K562 (cell line): ENCODE results near the gene DCLK1. TPM values are rescaled to one million over a fixed set of nuclear protein-coding genes. Genes with fewer than 3 reads are reported as not detected.

Experiments
- ATAC-seq: fragments of 200-7000 bp; cut with Tn5 transposase; 3 replicates; pipeline ENCODE4 v1.9.1; 2020; ENCODE audit warnings: moderate library complexity
- BruUV-seq: library from RNA; stranded (reverse); fragments of 400-500 nt; replicated peaks from 2 replicates; lab custom pipeline; 2021; lab: Mats Ljungman, UMichigan
- CTCF ChIA-PET: fragments of 300-600 bp; formaldehyde crosslinking; extraction: SDS; loops from one replicate; lab custom pipeline; 2021; ENCODE audit warnings: low intra/inter-chr PET ratio; lab: Yijun Ruan, JAX
- POLR2A ChIA-PET: fragments of 300-600, 350-650 bp; sonication (Branson Sonifier 250); formaldehyde crosslinking; extraction: SDS; loops from one replicate; lab custom pipeline; 2021; ENCODE audit warnings: antibody characterized with exemption, inconsistent platforms; lab: Yijun Ruan, JAX
- DNase-seq, 4 experiments: peaks; one replicate each; pipeline versions ENCODE4 v3.0.0 to v3.0.0-alpha.2; 2011 to 2018; ENCODE audit warnings: low spot score in 3 of 4, mixed read lengths in 3 of 4; ENCODE audit errors: extremely low read depth in 1 of 4
- FAIRE-seq: peaks from 2 replicates; lab custom pipeline; 2011; peaks lifted over from hg19 to GRCh38; lab: Jason Lieb, UNC
- H2AFZ ChIP-seq: 2 replicates; pipeline ENCODE4 v1.6.0; 2011; ENCODE audit warnings: low read depth, low read length, control low read depth, inconsistent platforms
- H3K27ac ChIP-seq: fragments of 200-600 bp; 3 replicates; pipeline ENCODE4 v1.8.0; 2011; ENCODE audit warnings: low read depth, mild to moderate bottlenecking, control low read depth, inconsistent platforms, low read length, moderate library complexity, mixed read lengths; ENCODE audit errors: extremely low read depth
- H3K27me3 ChIP-seq, 2 experiments: fragments of 300-600 bp in 1 of 2; 2 replicates in 1 of 2; 3 replicates in 1 of 2; pipeline versions ENCODE4 v1.6.0 to v1.8.0; 2011; ENCODE audit warnings: inconsistent platforms in 2 of 2, low read length in 2 of 2, mild to moderate bottlenecking in 1 of 2, mixed read lengths in 1 of 2, moderate library complexity in 1 of 2; ENCODE audit not compliant: control insufficient read depth in 2 of 2, insufficient read depth in 2 of 2
- H3K36me3 ChIP-seq: fragments of 300-600 bp; 3 replicates; pipeline ENCODE4 v1.8.0; 2011; ENCODE audit warnings: mild to moderate bottlenecking, low read length, inconsistent platforms; ENCODE audit not compliant: control insufficient read depth, insufficient read depth
- H3K4me1 ChIP-seq, 2 experiments: fragments of 200-600 bp in 1 of 2; replicated peaks in 1 of 2; 2 replicates in 1 of 2; 3 replicates in 1 of 2; pipeline versions ENCODE4 v1.5.1 to v1.8.0; 2011; ENCODE audit warnings: inconsistent platforms in 2 of 2, low read length in 2 of 2, mild to moderate bottlenecking in 1 of 2, mixed read lengths in 1 of 2, moderate library complexity in 1 of 2; ENCODE audit not compliant: control insufficient read depth in 2 of 2, insufficient read depth in 2 of 2
- H3K4me2 ChIP-seq: 2 replicates; pipeline ENCODE4 v1.6.1; 2011; ENCODE audit warnings: low read length, control low read depth, inconsistent platforms, mixed read lengths; ENCODE audit not compliant: insufficient read depth
- H3K4me3 ChIP-seq: fragments of 200-600 bp; sonication (generic), shearing (Covaris generic); 2 replicates; pipeline ENCODE4 v1.5.1; 2016; ENCODE audit warnings: control low read depth, inconsistent platforms
- H3K79me2 ChIP-seq: fragments of 200-600 bp; 3 replicates; pipeline ENCODE4 v1.8.0; 2011; ENCODE audit warnings: low read length, inconsistent platforms; ENCODE audit not compliant: control insufficient read depth, insufficient read depth
- H3K9ac ChIP-seq, 2 experiments: 2 replicates each; pipeline versions ENCODE4 v1.6.0 to v1.6.1; 2011; ENCODE audit warnings: low read depth in 2 of 2, low read length in 2 of 2, control low read depth in 1 of 2, inconsistent platforms in 1 of 2, mild to moderate bottlenecking in 1 of 2, mixed read lengths in 1 of 2; ENCODE audit not compliant: insufficient read depth in 1 of 2
- H3K9me1 ChIP-seq: one replicate; pipeline ENCODE4 v1.6.0; 2011; ENCODE audit warnings: inconsistent platforms, mild to moderate bottlenecking, low read length, moderate library complexity; ENCODE audit not compliant: control insufficient read depth, insufficient read depth
- H3K9me3 ChIP-seq: replicated peaks from 2 replicates; pipeline ENCODE4 v1.5.1; 2011; ENCODE audit warnings: low read depth, low read length, inconsistent platforms; ENCODE audit not compliant: control insufficient read depth, insufficient read depth
- H4K20me1 ChIP-seq: replicated peaks from 2 replicates; pipeline ENCODE4 v1.6.1; 2011; ENCODE audit warnings: low read length, inconsistent platforms, mixed read lengths; ENCODE audit not compliant: control insufficient read depth, insufficient read depth
- BRCA1 ChIP-seq, 2 experiments: fragments of 450-650 bp in 1 of 2; sonication (generic) in 1 of 2; formaldehyde crosslinking in 1 of 2; IDR thresholded peaks; 2 replicates each; pipeline versions ENCODE4 v1.5.0 to v1.6.1; 2017 to 2020; ENCODE audit warnings: mild to moderate bottlenecking in 1 of 2, missing genetic modification reagents in 1 of 2
- CHD1 ChIP-seq: fragments of 200-600 bp; sonication (generic); IDR thresholded peaks from one replicate; pipeline ENCODE4 v1.6.1; 2012; ENCODE audit warnings: mild to moderate bottlenecking, moderate library complexity, low read length, inconsistent platforms
- DPF2 ChIP-seq: fragments of 450-650 bp; IDR thresholded peaks from 2 replicates; pipeline ENCODE4 v1.6.1; 2016
- GABPA ChIP-seq: fragments of 200-800 bp; sonication (Bioruptor generic); conservative IDR thresholded peaks from 2 replicates; pipeline ENCODE4 v1.6.1; 2016; ENCODE audit warnings: low read depth, missing genetic modification characterization, missing compliant biosample characterization
- MECOM ChIP-seq: fragments of 250-450 bp; sonication (Bioruptor Pico); IDR thresholded peaks from 2 replicates; pipeline ENCODE4 v1.8.0; 2022; ENCODE audit warnings: inconsistent platforms
- NFATC3 ChIP-seq: fragments of 450-650 bp; IDR thresholded peaks from 2 replicates; pipeline ENCODE4 v1.6.1; 2017; ENCODE audit warnings: mild to moderate bottlenecking
- POLR2A ChIP-seq: fragments of 450-650 bp; conservative IDR thresholded peaks from 2 replicates; pipeline ENCODE4 v1.6.1; 2016
- ZFP36 ChIP-seq: fragments of 150-350 bp; IDR thresholded peaks from 2 replicates; pipeline ENCODE4 v1.6.1; 2018; ENCODE audit warnings: low read length, low read depth; ENCODE audit not compliant: partially characterized antibody
- ZNF316 ChIP-seq: fragments of 450-650 bp; IDR thresholded peaks from 2 replicates; pipeline ENCODE4 v1.6.1; 2016
- WGBS: fragments of 100-300 bp; shearing (Covaris generic); methylation state at CpG from one replicate; pipeline ENCODE4 v1.1.6; 2016; ENCODE audit warnings: low coverage, mixed read lengths; ENCODE audit not compliant: insufficient coverage; ENCODE audit errors: missing lambda C conversion rate; 5-methylcytosine and 5-hydroxymethylcytosine counted together
- in situ Hi-C: fragments of 300-500 bp; cut with MboI; formaldehyde crosslinking; loops from 4 replicates; pipeline ENCODE4 v1.15.0; 2018; ENCODE audit warnings: inconsistent platforms, mixed read lengths
- intact Hi-C: fragments of 100-400 bp; cut with micrococcal nuclease; formaldehyde crosslinking; loops from 2 replicates; pipeline ENCODE4 v1.14.2; 2022
- polyA plus RNA-seq, 8 experiments: library from polyadenylated mRNA; depleted of rRNA in 4 of 8; stranded (reverse) in 5 of 8; unstranded in 3 of 8; fragments of >200 nt; fragmentation: Nextera tagmentation in 2 of 8; fragmentation: Illumina TruSeq in 1 of 8; extraction: Ambion mirVana in 2 of 8; extraction: Trizol in 1 of 8; gene quantifications; 2 replicates each; pipeline versions ENCODE4 v1.2.1 to v1.2.3, GENCODE V29; 2011 to 2014; ENCODE audit warnings: inconsistent platforms in 1 of 8, missing spikeins in 1 of 8
- total RNA-seq, 7 experiments: library from RNA; depleted of rRNA in 6 of 7; stranded (reverse); fragments of >200 nt in 6 of 7; fragmentation: Illumina TruSeq in 2 of 7; extraction: Trizol in 2 of 7; gene quantifications; 2 replicates each; pipeline versions ENCODE4 v1.2.1 to v1.2.3, GENCODE V29; 2011 to 2021; ENCODE audit warnings: low replicate concordance in 1 of 7
- TF ChIP-seq, protein P1 (sequence below): fragments of 450-650 bp; conservative IDR thresholded peaks from 2 replicates; pipeline ENCODE4 v1.6.1; 2016; ENCODE audit warnings: missing genetic modification characterization, low read depth, mild to moderate bottlenecking, control low read depth, missing compliant biosample characterization
- TF ChIP-seq, protein P2 (sequence below), 2 experiments: IDR thresholded peaks; 2 replicates each; pipeline ENCODE4 v1.6.1; 2012; ENCODE audit warnings: improper control_type of control experiment in 2 of 2, low read depth in 2 of 2, low read length in 2 of 2, borderline replicate concordance in 1 of 2

DCLK1 gene
- total and polyA plus RNA-seq, 9 of the 15 experiments (the other 6 are each of a cell fraction or from before 2014, with no cell fraction given) = 0.07 TPM; not detected in 8

DNA sequence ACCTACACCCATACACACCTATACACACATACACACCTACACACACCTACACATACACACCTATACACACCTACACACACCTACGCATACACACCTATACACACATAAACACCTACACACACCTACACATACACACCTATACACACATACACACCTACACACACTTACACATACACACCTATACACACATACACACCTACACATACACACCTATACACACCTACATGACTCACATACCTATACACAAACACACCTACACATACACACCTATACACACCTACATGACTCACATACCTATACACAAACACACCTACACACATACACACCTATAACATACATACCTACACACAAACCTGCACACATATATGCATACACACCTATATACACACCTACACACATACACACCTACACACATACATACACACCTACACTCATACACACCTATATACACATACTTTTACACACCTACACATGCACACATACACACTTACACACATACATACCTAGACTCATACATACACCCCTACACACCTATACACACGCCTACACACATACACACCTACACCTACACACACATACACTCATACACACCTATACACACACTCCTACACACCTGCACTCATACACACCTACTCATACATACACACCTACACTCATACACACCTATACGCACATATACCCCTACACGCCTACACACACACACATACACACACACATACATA is 368.0 kb downstream of the DCLK1 start (continued):
- TF ChIP-seq, protein P1, sequence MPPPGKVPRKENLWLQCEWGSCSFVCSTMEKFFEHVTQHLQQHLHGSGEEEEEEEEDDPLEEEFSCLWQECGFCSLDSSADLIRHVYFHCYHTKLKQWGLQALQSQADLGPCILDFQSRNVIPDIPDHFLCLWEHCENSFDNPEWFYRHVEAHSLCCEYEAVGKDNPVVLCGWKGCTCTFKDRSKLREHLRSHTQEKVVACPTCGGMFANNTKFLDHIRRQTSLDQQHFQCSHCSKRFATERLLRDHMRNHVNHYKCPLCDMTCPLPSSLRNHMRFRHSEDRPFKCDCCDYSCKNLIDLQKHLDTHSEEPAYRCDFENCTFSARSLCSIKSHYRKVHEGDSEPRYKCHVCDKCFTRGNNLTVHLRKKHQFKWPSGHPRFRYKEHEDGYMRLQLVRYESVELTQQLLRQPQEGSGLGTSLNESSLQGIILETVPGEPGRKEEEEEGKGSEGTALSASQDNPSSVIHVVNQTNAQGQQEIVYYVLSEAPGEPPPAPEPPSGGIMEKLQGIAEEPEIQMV (tag) = no peak

DNA sequence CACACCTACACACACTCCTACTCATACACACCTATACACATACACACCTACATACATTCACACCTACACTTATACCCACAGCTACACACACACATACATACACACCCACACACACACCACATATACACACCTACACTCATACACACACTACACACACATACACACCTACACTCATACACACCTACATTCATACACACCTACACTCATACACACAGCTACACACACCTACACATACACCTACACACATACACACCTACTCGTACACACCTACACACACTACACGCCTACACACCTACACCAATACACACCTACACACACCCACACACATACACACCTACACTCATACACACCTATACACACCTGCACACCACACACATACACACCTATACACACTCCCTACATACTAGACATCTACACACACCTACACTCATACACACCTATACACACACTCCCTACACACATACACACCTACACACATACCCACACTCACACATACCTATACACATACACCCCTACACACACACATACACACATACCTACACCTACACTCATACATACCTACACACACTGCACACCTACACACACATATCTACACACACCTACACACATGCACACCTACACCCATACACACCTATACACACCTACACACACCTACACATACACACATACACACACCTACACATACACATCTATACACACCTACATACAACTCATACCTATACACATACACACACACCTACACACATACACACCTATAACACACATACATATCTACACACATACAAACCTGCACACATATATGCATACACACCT is 369.5 kb downstream of the DCLK1 start:
- Histone ChIP-seq H3K27ac (no peak overlapping the region), H2AFZ (no peak overlapping the region), H3K9me1 (no peaks in the 10 kb centered on the region), H3K27me3 (no peaks in the 10 kb centered on the region), H3K79me2 (no peaks in the 10 kb centered on the region), H4K20me1 (no peaks in the 10 kb centered on the region), H3K4me2 (no peak overlapping the region), H3K36me3 (no peaks in the 10 kb centered on the region), H3K9me3 (no peaks in the 10 kb centered on the region), H3K9ac (no peak overlapping the region), H3K4me3 (no peak overlapping the region), H3K4me1 (no peaks in the 10 kb centered on the region)
- intact Hi-C loops = no loop called here
- no peak for TF ChIP-seq ZNF316
- TF ChIP-seq CHD1 = no peak
- no peak for TF ChIP-seq POLR2A
- no peak for TF ChIP-seq NFATC3
- no peak for TF ChIP-seq DPF2
- no peak for TF ChIP-seq ZFP36
- TF ChIP-seq GABPA = no peak
- TF ChIP-seq MECOM (CRISPR knock-in tag) = no peak
- TF ChIP-seq, protein P2, sequence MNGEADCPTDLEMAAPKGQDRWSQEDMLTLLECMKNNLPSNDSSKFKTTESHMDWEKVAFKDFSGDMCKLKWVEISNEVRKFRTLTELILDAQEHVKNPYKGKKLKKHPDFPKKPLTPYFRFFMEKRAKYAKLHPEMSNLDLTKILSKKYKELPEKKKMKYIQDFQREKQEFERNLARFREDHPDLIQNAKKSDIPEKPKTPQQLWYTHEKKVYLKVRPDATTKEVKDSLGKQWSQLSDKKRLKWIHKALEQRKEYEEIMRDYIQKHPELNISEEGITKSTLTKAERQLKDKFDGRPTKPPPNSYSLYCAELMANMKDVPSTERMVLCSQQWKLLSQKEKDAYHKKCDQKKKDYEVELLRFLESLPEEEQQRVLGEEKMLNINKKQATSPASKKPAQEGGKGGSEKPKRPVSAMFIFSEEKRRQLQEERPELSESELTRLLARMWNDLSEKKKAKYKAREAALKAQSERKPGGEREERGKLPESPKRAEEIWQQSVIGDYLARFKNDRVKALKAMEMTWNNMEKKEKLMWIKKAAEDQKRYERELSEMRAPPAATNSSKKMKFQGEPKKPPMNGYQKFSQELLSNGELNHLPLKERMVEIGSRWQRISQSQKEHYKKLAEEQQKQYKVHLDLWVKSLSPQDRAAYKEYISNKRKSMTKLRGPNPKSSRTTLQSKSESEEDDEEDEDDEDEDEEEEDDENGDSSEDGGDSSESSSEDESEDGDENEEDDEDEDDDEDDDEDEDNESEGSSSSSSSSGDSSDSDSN (IDR thresholded peaks at IDR 0.05; ENCODE audit: borderline replicate concordance in 1 of 2, low read depth in 2 of 2, low read length in 2 of 2) = no peak
- no peak for TF ChIP-seq BRCA1 (IDR thresholded peaks at IDR 0.05)
- no peak for TF ChIP-seq BRCA1 (CRISPR knock-in tag; IDR thresholded peaks at IDR 0.05)
- DNase-seq = no peak
- WGBS = 0% methylated on average over 1 of the region's 2 CpGs
- ChIA-PET POLR2A (no interaction called here), CTCF (no interaction called here)
- in situ Hi-C loops = no loop called here
- no peak for FAIRE-seq
- no TSS peak for BruUV-seq
- ATAC-seq = no peak
